K562 treated with DMSO at 1 percent for 4 hours (cell line): ENCODE data around the gene CCDC68. TPM values are rescaled to one million over a fixed set of nuclear protein-coding genes. Genes with fewer than 3 reads are reported as not detected.

Experiments
- total RNA-seq: library from RNA; unstranded; fragments of 300-600 nt; gene quantifications from 2 replicates; pipeline ENCODE4 v1.2.3, GENCODE V29; 2022; ENCODE audit not compliant: insufficient read depth

The CCDC68 gene
- 0.90 TPM in 1 of 2 replicates, not detected in the other for total RNA-seq

GRCh38 chr18:54958704-54959625, at the start of gene CCDC68:
CCDC68 (minus strand) TSS chr18:54959461; CDS start chr18:54942791, 16,670 bp downstream.

Other genes with a start within 250 kb of the CCDC68 start
- gene RAB27B, start 131.0 kb downstream of the CCDC68 start, total RNA-seq, result 0.50 and 1.3 TPM in 2 replicates